Pancreas (tissue), 10 donors: Measurements from ENCODE around the gene ZNF749. TPM values are rescaled to one million over a fixed set of nuclear protein-coding genes. Genes with fewer than 3 reads are reported as not detected.

Experiments used
- ATAC-seq, 4 donors: fragments of 200-7000 bp; cut with Tn5 transposase; one replicate each; pipeline versions ENCODE4 v1.8.0 to v1.9.1; 2020; ENCODE audit warnings: mild to moderate bottlenecking in 4 of 4, moderate library complexity in 4 of 4
- DNase-seq, 6 donors: peaks; one replicate each; pipeline ENCODE4 v3.0.0-alpha.2; 2020
- FAIRE-seq: peaks from 2 replicates; lab custom pipeline; 2012; peaks lifted over from hg19 to GRCh38; lab: Jason Lieb, UNC
- H3K27ac ChIP-seq, 4 donors: fragments of 200-600 bp; sonication (generic); 1 replicate in 3 of 4; 2 replicates in 1 of 4; pipeline versions ENCODE4 v1.5.0 to v1.8.0; 2020
- H3K27me3 ChIP-seq, 4 donors: fragments of 200-600 bp; one replicate each; pipeline ENCODE4 v1.8.0; 2021
- H3K36me3 ChIP-seq, 3 donors: fragments of 200-600 bp; sonication (generic) in 1 of 3; one replicate each; pipeline versions ENCODE4 v1.5.0 to v1.8.0; 2020 to 2021
- H3K4me1 ChIP-seq, 3 donors: fragments of 200-600 bp; one replicate each; pipeline ENCODE4 v1.8.0; 2021
- H3K4me3 ChIP-seq, 4 donors: fragments of 200-600 bp; sonication (generic) in 2 of 4; one replicate each; pipeline versions ENCODE4 v1.5.0 to v1.8.0; 2020 to 2021
- H3K9me3 ChIP-seq, 4 donors: fragments of 200-600 bp; one replicate each; pipeline ENCODE4 v1.8.0; 2021
- CTCF ChIP-seq, 4 donors: fragments of 200-600 bp; sonication (generic) in 3 of 4; IDR thresholded peaks; one replicate each; pipeline versions ENCODE4 v1.5.0 to v1.8.0; 2021; ENCODE audit warnings: antibody characterized with exemption in 4 of 4
- WGBS, 2 donors: extraction: QIAGEN DNeasy Blood & Tissue Kit; methylation state at CpG; one replicate each; pipeline ENCODE4 v1.1.7; 2013; 5-methylcytosine and 5-hydroxymethylcytosine counted together
- intact Hi-C, 3 donors: fragments of 100-400 bp; cut with DNase I; formaldehyde crosslinking; loops; one replicate each; pipeline versions ENCODE4 v1.11.1 to v1.14.2; 2022
- polyA plus RNA-seq, 2 donors: library from polyadenylated mRNA; stranded (reverse); fragments of 200-250 nt; gene quantifications; one replicate each; pipeline ENCODE4 v1.2.3, GENCODE V29; 2013
- total RNA-seq, 6 donors: library from RNA; stranded (reverse); fragmentation: NEBNext Ultra II Directional in 4 of 6; extraction: Animal tissue kit (Norgen Biotek cat#: 25700) in 4 of 6; gene quantifications; one replicate each; pipeline versions ENCODE4 v1.2.1 to v1.2.4, GENCODE V29; 2021 to 2023
- donor health status: healthy with polysubstance abuse.
- donor health status: DM: no; HTN: no; CAD: no; lungs with moderate emphysema.
- donor health status: DM: no; HTN: no; CAD: no.
- donor health status: control.
- donor health status: control.
- donor health status: Bipolar disorder and iron deficiency.
- donor health status: DM: yes; HTN: yes; CAD: no.
- donor health status: DM: no; HTN: no; CAD: no.
- donor health status: DM: no; HTN: no; CAD: no.
- donor health status: DM: yes; HTN: yes; CAD: no.

The ZNF749 gene
- 1 to 10 TPM; 4.2 to 7.2 (median 5.2) TPM for total RNA-seq
- 1 to 10 TPM; 2.1 to 4.5 TPM for polyA plus RNA-seq

DNA sequence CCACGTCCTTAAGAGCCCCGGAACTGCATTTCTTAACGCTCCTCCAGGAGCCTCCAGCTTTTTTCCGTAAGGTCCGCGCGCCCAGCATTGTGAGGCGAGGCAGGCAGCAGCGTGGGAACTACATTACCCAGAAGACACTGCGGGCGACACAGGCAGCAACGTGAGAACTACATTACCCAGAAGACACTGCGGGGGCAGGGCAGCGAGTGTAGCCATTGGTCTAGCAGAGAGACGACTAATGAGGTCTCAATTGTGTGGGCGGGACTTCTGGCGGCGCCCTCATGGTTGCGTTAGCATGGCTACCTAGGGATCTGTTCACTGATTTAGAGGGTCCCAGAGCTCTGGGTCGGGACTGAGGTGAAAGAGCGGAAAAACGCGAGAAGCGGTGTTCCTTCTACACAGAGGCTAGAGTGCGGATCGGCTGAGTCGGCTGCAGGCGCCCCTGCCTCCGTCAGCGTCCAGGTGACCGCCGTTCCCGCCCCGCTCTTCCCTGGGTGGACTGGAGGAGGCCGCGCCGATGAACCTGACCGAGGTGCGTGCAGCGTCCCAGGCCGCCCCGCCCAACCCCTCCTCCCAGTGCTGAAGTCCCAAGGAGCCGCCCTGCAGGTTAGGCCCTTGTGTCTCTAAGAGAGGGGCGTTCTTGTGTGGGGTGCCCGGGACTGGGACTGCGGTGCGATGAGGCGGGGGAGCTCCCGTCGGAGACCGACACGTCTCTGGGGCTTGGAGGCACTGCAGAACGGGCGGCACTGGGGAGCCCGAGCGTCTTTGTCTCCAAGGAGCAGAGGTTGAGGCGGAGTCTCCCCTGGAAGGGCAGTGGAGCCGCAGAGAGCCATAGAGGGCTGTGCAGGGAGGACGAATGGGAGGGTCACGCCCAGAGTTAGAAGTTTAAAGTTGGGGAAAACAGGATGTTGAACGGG lies at the start of gene ZNF749:
TSS of gene ZNF749 (plus strand) at position 264 of the 917 bp plus-strand sequence. CDS start at position 518, 254 bp downstream.
- intact Hi-C loops: no loop called here
- 0 to 1% methylated on average over 61 of the region's 61 CpGs for WGBS, 2 donors
- H3K27ac ChIP-seq: peak within 1 kb of the TSS in 2 of 4 donors; percentile 39
- peak; percentile 100 for ATAC-seq
- H3K4me3 ChIP-seq: peak within 1 kb of the TSS; percentile 60 to 94 (median 68)
- TF ChIP-seq CTCF (IDR thresholded peaks at IDR 0.05): no peak
- DNase-seq: peak; percentile 90 to 99 (median 98)
- peak; percentile 95 for FAIRE-seq
- H3K36me3 ChIP-seq: no peaks in the 10 kb centered on the region
- H3K4me1 ChIP-seq: peaks cover 0 to 4% (median 0%) of the 10 kb centered on the region in 3 donors
- H3K27me3 ChIP-seq: no peaks in the 10 kb centered on the region
- H3K9me3 ChIP-seq: no peaks in the 10 kb centered on the region

DNA sequence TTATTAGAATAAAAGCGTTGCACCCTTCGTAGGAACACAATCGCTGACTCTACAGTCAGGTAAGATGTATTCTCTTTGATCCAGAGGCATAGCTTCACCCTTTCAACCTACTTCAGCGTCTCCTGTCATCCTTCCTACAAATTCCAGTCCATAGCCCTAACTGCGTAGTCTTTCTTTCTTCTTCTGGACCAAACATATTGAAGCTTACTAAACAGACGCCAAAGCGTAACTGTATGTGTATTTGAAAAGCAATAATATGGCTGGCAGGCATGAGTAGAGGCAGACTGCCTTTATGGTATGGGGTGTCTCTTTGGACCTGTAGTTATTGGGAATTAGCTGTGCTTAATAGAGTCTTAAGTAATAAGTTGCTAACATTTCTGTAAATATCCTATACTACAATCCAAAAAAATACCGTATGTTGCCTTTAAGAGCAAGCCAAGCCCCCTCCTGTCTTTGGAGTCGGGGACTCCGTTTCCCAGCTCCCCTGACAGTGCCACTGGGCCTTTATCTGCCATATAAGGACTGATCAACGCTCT lies 45.9 kb upstream of the ZNF749 start:
- Histone ChIP-seq H3K9me3 (no peaks in the 10 kb centered on the region), H3K4me1 (peaks cover 0 to 6% (median 5%) of the 10 kb centered on the region in 3 donors), H3K4me3 (peak overlapping the region; percentile 57 to 91 (median 85)), H3K27ac (peak overlapping the region; percentile 56 to 84 (median 75)), H3K36me3 (no peaks in the 10 kb centered on the region), H3K27me3 (no peaks in the 10 kb centered on the region)
- FAIRE-seq (peak; percentile 97), ATAC-seq (no peak), DNase-seq (no peak)
- no peak for TF ChIP-seq CTCF (IDR thresholded peaks at IDR 0.05)
- intact Hi-C loops: no loop called here
- 55 to 56% methylated on average over 11 of the region's 11 CpGs for WGBS, 2 donors

- no peak for TF ChIP-seq CTCF (IDR thresholded peaks at IDR 0.05)
- WGBS, 2 donors: 1% methylated on average over 50 of the region's 50 CpGs
- Histone ChIP-seq H3K27ac (peak within 1 kb of the TSS; percentile 56 to 84 (median 75)), H3K9me3 (no peaks in the 10 kb centered on the region), H3K27me3 (no peaks in the 10 kb centered on the region), H3K4me1 (peaks cover 0 to 6% (median 5%) of the 10 kb centered on the region in 3 donors), H3K36me3 (no peaks in the 10 kb centered on the region), H3K4me3 (peak within 1 kb of the TSS; percentile 57 to 91 (median 85))
- intact Hi-C loops: no loop called here
- DNase-seq: peak; percentile 89 to 96 (median 91)
- peak; percentile 99 to 100 (median 100) for ATAC-seq
- FAIRE-seq: no peak
Measured at GRCh38 chr19:57389730-57390598, 45.2 kb upstream of the ZNF749 start, which contains the start of gene ZNF548. Gene ZNF548 (plus strand): TSS chr19:57389854. CDS start chr19:57390100, 246 bp downstream.

DNA sequence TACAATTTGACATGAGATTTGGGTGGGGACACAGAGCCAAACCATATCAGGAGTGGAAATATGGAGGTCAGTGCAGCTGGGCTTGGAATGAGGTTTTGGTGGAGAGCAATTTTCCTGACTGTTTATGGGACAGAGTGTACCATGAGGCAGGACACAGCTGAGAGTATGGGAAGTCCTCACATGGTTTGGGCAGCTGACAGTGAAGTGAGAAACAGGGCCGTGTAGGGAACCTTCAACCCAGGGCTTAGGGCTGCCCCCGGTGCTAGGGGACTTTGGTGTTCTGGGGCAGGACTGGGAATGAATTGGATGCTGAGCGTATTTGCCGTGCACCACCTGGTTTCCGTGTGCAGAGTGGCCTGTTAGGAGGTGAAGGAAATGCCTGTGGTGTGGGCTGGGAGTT lies 39.4 kb upstream of the ZNF749 start:
- H3K4me3 ChIP-seq: no peak overlapping the region
- WGBS, 2 donors: 85% methylated on average over 5 of the region's 5 CpGs
- no peaks in the 10 kb centered on the region for H3K9me3 ChIP-seq
- FAIRE-seq: no peak
- DNase-seq: no peak
- H3K27me3 ChIP-seq: no peaks in the 10 kb centered on the region
- peaks cover 0 to 30% (median 16%) of the 10 kb centered on the region in 3 donors for H3K36me3 ChIP-seq
- intact Hi-C loops: no loop called here
- no peak for ATAC-seq
- peaks cover 0 to 5% (median 0%) of the 10 kb centered on the region in 3 donors for H3K4me1 ChIP-seq
- no peak overlapping the region for H3K27ac ChIP-seq
- TF ChIP-seq CTCF (IDR thresholded peaks at IDR 0.05): no peak
